ENCODE measurements around the gene GRK5. TPM values are rescaled to one million over a fixed set of nuclear protein-coding genes. Genes with fewer than 3 reads are reported as not detected.

The GRK5 gene
- total RNA-seq, 1 donor from 2014 or later = 68.7 TPM

GRCh38 chr10:119319161-119319919 lies 112.0 kb downstream of the GRK5 start:
- no peak for TF ChIP-seq CTCF (IDR thresholded peaks at IDR 0.05)
- H3K36me3 ChIP-seq = no peaks in the 10 kb centered on the region
- no peaks in the 10 kb centered on the region for H3K27me3 ChIP-seq (ENCODE audit: low read depth)
- H3K27ac ChIP-seq = no peak overlapping the region
- no peak for DNase-seq
- H3K9me3 ChIP-seq = no peaks in the 10 kb centered on the region
- no peak overlapping the region for H3K4me3 ChIP-seq
- intact Hi-C loops (cut with DNase I) = no loop called here
- H3K4me1 ChIP-seq = peaks cover 74% of the 10 kb centered on the region
- ATAC-seq = no peak

GRCh38 chr10:119319920-119320258 lies 112.5 kb downstream of the GRK5 start:
- ATAC-seq = no peak
- H3K9me3 ChIP-seq = no peaks in the 10 kb centered on the region

GRCh38 chr10:119320981-119321380 lies 113.6 kb downstream of the GRK5 start:
- Histone ChIP-seq H3K27me3 (ENCODE audit: low read depth) (no peaks in the 10 kb centered on the region), H3K4me1 (peaks cover 62% of the 10 kb centered on the region)

More at GRCh38 chr10:119319920-119320258, 112.5 kb downstream of the GRK5 start:
- no peak for DNase-seq
- no peak overlapping the region for H3K27ac ChIP-seq
- H3K27me3 ChIP-seq (ENCODE audit: low read depth) = no peaks in the 10 kb centered on the region
- H3K4me1 ChIP-seq = peaks cover 73% of the 10 kb centered on the region
- no peaks in the 10 kb centered on the region for H3K36me3 ChIP-seq
- intact Hi-C loops (cut with DNase I) = no loop called here
- H3K4me3 ChIP-seq = no peak overlapping the region
- TF ChIP-seq CTCF (IDR thresholded peaks at IDR 0.05) = no peak

GRCh38 chr10:119323085-119324016 lies 116.0 kb downstream of the GRK5 start:
- ATAC-seq (no peak), DNase-seq (no peak)
- intact Hi-C loops (cut with DNase I) = no loop called here
- Histone ChIP-seq H3K4me1 (peaks cover 46% of the 10 kb centered on the region), H3K27ac (no peak overlapping the region), H3K4me3 (no peak overlapping the region), H3K27me3 (ENCODE audit: low read depth) (no peaks in the 10 kb centered on the region), H3K9me3 (no peaks in the 10 kb centered on the region), H3K36me3 (peaks cover 14% of the 10 kb centered on the region)
- no peak for TF ChIP-seq CTCF (IDR thresholded peaks at IDR 0.05)

More at GRCh38 chr10:119320981-119321380, 113.6 kb downstream of the GRK5 start:
- ATAC-seq = peak in 1 of 2 donors; percentile 6
- TF ChIP-seq CTCF (IDR thresholded peaks at IDR 0.05) = no peak
- Histone ChIP-seq H3K4me3 (no peak overlapping the region), H3K27ac (peak overlapping the region; percentile 11), H3K9me3 (no peaks in the 10 kb centered on the region), H3K36me3 (peaks cover 4% of the 10 kb centered on the region)
- intact Hi-C loops (cut with DNase I) = no loop called here
- DNase-seq = no peak

GRCh38 chr10:119325131-119325530 lies 117.8 kb downstream of the GRK5 start:
- peaks cover 28% of the 10 kb centered on the region for H3K4me1 ChIP-seq
- no peak overlapping the region for H3K27ac ChIP-seq
- DNase-seq (no peak), ATAC-seq (no peak)
- intact Hi-C loops (cut with DNase I) = no loop called here
- H3K4me3 ChIP-seq = no peak overlapping the region
- H3K36me3 ChIP-seq = peaks cover 18% of the 10 kb centered on the region
- no peaks in the 10 kb centered on the region for H3K27me3 ChIP-seq (ENCODE audit: low read depth)
- H3K9me3 ChIP-seq = no peaks in the 10 kb centered on the region
- TF ChIP-seq CTCF (IDR thresholded peaks at IDR 0.05) = no peak
